ENCODE results near the gene KCNJ9.

DNA sequence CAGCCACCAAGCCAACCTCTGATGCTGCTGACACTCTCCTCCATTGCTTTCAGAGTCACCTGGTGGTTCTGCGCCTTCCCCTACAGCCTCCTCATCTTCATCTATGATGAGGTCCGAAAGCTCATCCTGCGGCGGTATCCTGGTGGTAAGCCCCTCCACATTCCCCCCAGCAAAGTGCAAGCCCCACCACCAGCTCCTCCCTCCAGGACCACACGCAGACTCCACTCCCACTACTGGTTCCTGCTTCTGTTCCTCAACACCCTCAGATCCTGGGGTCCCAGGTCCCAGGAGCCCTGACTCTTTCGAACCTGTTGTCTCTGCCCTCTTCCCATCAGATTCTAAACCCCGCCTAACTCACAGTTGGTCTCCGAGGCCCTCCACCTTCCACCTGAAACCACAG, 58.5 kb downstream of the KCNJ9 start:
- TF ChIP-seq POLR2AphosphoS5 (IDR thresholded peaks at IDR 0.05; ENCODE audit: insufficient read depth in 1 of 2, low read depth in 1 of 2), result no peak
- TF ChIP-seq, protein P1, sequence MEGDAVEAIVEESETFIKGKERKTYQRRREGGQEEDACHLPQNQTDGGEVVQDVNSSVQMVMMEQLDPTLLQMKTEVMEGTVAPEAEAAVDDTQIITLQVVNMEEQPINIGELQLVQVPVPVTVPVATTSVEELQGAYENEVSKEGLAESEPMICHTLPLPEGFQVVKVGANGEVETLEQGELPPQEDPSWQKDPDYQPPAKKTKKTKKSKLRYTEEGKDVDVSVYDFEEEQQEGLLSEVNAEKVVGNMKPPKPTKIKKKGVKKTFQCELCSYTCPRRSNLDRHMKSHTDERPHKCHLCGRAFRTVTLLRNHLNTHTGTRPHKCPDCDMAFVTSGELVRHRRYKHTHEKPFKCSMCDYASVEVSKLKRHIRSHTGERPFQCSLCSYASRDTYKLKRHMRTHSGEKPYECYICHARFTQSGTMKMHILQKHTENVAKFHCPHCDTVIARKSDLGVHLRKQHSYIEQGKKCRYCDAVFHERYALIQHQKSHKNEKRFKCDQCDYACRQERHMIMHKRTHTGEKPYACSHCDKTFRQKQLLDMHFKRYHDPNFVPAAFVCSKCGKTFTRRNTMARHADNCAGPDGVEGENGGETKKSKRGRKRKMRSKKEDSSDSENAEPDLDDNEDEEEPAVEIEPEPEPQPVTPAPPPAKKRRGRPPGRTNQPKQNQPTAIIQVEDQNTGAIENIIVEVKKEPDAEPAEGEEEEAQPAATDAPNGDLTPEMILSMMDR (IDR thresholded peaks at IDR 0.05), result no peak
